Memory B cell (primary cell): ENCODE results near the gene SCAPER.

ENCODE experiments used
- ATAC-seq: fragments of 150-1000 bp; cut with Tn5 transposase; 2 replicates; pipeline ENCODE4 v1.10.0; 2021; ENCODE audit warnings: low read depth, mild to moderate bottlenecking, moderate library complexity
- DNase-seq, 2 donors: peaks; one replicate each; pipeline ENCODE4 v3.0.0; 2022; ENCODE audit warnings: low spot score in 2 of 2
- H3K27ac Mint-ChIP-seq: one replicate; pipeline ENCODE4 v1.8.0; 2022; ENCODE audit warnings: mild to moderate bottlenecking, moderate library complexity, mixed read lengths
- H3K27me3 Mint-ChIP-seq: one replicate; pipeline ENCODE4 v1.8.0; 2022; ENCODE audit warnings: mixed read lengths
- H3K36me3 Mint-ChIP-seq: one replicate; pipeline ENCODE4 v1.8.0; 2022; ENCODE audit warnings: mild to moderate bottlenecking, mixed read lengths
- H3K4me1 Mint-ChIP-seq: one replicate; pipeline ENCODE4 v1.8.0; 2022; ENCODE audit warnings: mixed read lengths
- H3K4me3 Mint-ChIP-seq: one replicate; pipeline ENCODE4 v1.8.0; 2022; ENCODE audit warnings: mild to moderate bottlenecking, moderate library complexity, mixed read lengths
- H3K9me3 Mint-ChIP-seq: one replicate; pipeline ENCODE4 v1.8.0; 2022; ENCODE audit warnings: mixed read lengths

The SCAPER gene

DNA sequence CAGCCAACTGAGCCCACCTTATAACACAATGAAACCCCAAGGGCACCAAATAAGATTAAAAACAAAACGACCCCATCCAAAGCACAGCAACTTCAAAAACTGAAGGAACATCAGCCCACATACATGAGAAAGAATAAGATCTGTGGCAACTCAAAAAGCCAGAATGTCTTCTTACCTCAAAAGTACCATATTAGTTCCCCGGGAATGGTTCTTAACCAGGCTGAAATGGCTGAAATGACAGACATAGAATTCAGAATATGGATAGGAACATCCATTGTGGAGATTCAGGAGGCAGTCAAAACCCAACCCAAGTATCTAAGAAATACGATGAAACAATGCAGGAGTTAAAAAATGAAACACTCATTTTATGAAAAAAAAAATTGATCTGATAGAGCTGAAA lies 222.3 kb downstream of the SCAPER start:
- H3K27me3 Mint-ChIP-seq: no peaks in the 10 kb centered on the region
- H3K4me1 Mint-ChIP-seq: no peaks in the 10 kb centered on the region
- peaks cover 20% of the 10 kb centered on the region for H3K36me3 Mint-ChIP-seq
- H3K9me3 Mint-ChIP-seq: peaks cover 8% of the 10 kb centered on the region
- H3K4me3 Mint-ChIP-seq: no peak overlapping the region
- no peak for ATAC-seq
- DNase-seq: no peak
- no peak overlapping the region for H3K27ac Mint-ChIP-seq

GRCh38 chr15:76682259-76682658 lies 222.9 kb downstream of the SCAPER start:
- H3K27ac Mint-ChIP-seq: no peak overlapping the region
- peaks cover 20% of the 10 kb centered on the region for H3K36me3 Mint-ChIP-seq
- no peak for ATAC-seq

GRCh38 chr15:76678766-76679165 lies 226.4 kb downstream of the SCAPER start:
- H3K4me3 Mint-ChIP-seq: no peak overlapping the region
- H3K27ac Mint-ChIP-seq: no peak overlapping the region
- H3K4me1 Mint-ChIP-seq: no peaks in the 10 kb centered on the region
- no peak for ATAC-seq
- H3K27me3 Mint-ChIP-seq: no peaks in the 10 kb centered on the region
- H3K36me3 Mint-ChIP-seq: peaks cover 17% of the 10 kb centered on the region
- peaks cover 6% of the 10 kb centered on the region for H3K9me3 Mint-ChIP-seq
- DNase-seq: no peak

More at GRCh38 chr15:76682259-76682658, 222.9 kb downstream of the SCAPER start:
- Mint-ChIP-seq H3K9me3 (peaks cover 8% of the 10 kb centered on the region), H3K27me3 (no peaks in the 10 kb centered on the region), H3K4me1 (no peaks in the 10 kb centered on the region), H3K4me3 (no peak overlapping the region)
- DNase-seq: no peak

- H3K4me1 Mint-ChIP-seq: no peaks in the 10 kb centered on the region
- H3K9me3 Mint-ChIP-seq: no peaks in the 10 kb centered on the region
- no peaks in the 10 kb centered on the region for H3K36me3 Mint-ChIP-seq
- ATAC-seq (no peak), DNase-seq (no peak)
- no peak overlapping the region for H3K4me3 Mint-ChIP-seq
- H3K27me3 Mint-ChIP-seq: no peaks in the 10 kb centered on the region
- H3K27ac Mint-ChIP-seq: no peak overlapping the region
These were observed 230.3 kb downstream of the SCAPER start for GRCh38 chr15:76674883-76675282.

GRCh38 chr15:76669521-76670207 lies 235.5 kb downstream of the SCAPER start:
- Mint-ChIP-seq H3K4me3 (no peak overlapping the region), H3K4me1 (no peaks in the 10 kb centered on the region), H3K9me3 (no peaks in the 10 kb centered on the region), H3K36me3 (peaks cover 10% of the 10 kb centered on the region), H3K27ac (no peak overlapping the region), H3K27me3 (no peaks in the 10 kb centered on the region)
- no peak for DNase-seq
- ATAC-seq: no peak

DNA sequence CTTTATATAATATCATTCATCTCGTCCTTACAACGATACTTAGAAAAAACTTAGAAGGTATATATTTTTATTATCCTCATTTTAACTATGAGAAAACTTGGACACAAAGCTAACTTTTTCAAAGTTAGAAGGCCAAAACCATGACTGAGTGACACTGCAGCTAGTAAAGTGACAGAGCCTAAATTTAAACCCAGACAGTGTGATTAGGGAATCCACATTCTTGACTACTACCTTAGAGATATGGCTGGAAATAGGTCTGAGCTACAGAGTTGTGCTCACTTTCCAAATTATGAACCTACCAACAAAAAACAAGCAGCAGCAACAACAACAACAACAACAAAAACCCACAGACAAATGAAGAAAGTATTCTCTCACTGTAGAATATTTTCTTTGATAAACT lies 236.2 kb downstream of the SCAPER start:
- no peak overlapping the region for H3K4me3 Mint-ChIP-seq

GRCh38 chr15:76667943-76668715 lies 237.0 kb downstream of the SCAPER start:
- ATAC-seq (no peak), DNase-seq (no peak)
- H3K4me1 Mint-ChIP-seq: peaks cover 4% of the 10 kb centered on the region
- peaks cover 15% of the 10 kb centered on the region for H3K36me3 Mint-ChIP-seq
- no peak overlapping the region for H3K27ac Mint-ChIP-seq
- no peaks in the 10 kb centered on the region for H3K9me3 Mint-ChIP-seq
- H3K27me3 Mint-ChIP-seq: no peaks in the 10 kb centered on the region
- no peak overlapping the region for H3K4me3 Mint-ChIP-seq

More for the DNA sequence above, 236.2 kb downstream of the SCAPER start:
- ATAC-seq (no peak), DNase-seq (no peak)
- Mint-ChIP-seq H3K27ac (no peak overlapping the region), H3K9me3 (no peaks in the 10 kb centered on the region), H3K36me3 (peaks cover 15% of the 10 kb centered on the region), H3K27me3 (no peaks in the 10 kb centered on the region), H3K4me1 (no peaks in the 10 kb centered on the region)

GRCh38 chr15:76664895-76665294 lies 240.2 kb downstream of the SCAPER start:
- ATAC-seq: no peak
- Mint-ChIP-seq H3K4me1 (peaks cover 4% of the 10 kb centered on the region), H3K36me3 (peaks cover 29% of the 10 kb centered on the region), H3K27ac (no peak overlapping the region), H3K4me3 (no peak overlapping the region), H3K27me3 (no peaks in the 10 kb centered on the region), H3K9me3 (peaks cover 2% of the 10 kb centered on the region)
- no peak for DNase-seq

- H3K27me3 Mint-ChIP-seq: no peaks in the 10 kb centered on the region
- no peak overlapping the region for H3K4me3 Mint-ChIP-seq
- DNase-seq (no peak), ATAC-seq (no peak)
- peaks cover 4% of the 10 kb centered on the region for H3K4me1 Mint-ChIP-seq
- peaks cover 33% of the 10 kb centered on the region for H3K36me3 Mint-ChIP-seq
- H3K27ac Mint-ChIP-seq: no peak overlapping the region
- peaks cover 2% of the 10 kb centered on the region for H3K9me3 Mint-ChIP-seq
These were observed 240.7 kb downstream of the SCAPER start for GRCh38 chr15:76664411-76664810.

- ATAC-seq (peak; percentile 53), DNase-seq (no peak)
- no peak overlapping the region for H3K27ac Mint-ChIP-seq
- H3K36me3 Mint-ChIP-seq: peaks cover 39% of the 10 kb centered on the region
- no peak overlapping the region for H3K4me3 Mint-ChIP-seq
- H3K9me3 Mint-ChIP-seq: peaks cover 2% of the 10 kb centered on the region
- no peaks in the 10 kb centered on the region for H3K27me3 Mint-ChIP-seq
- H3K4me1 Mint-ChIP-seq: peaks cover 4% of the 10 kb centered on the region
These were observed 241.6 kb downstream of the SCAPER start for GRCh38 chr15:76663529-76663928.

GRCh38 chr15:76648732-76649444 lies 256.3 kb downstream of the SCAPER start:
- Mint-ChIP-seq H3K36me3 (peaks cover 54% of the 10 kb centered on the region), H3K27ac (no peak overlapping the region), H3K4me1 (peaks cover 3% of the 10 kb centered on the region), H3K27me3 (no peaks in the 10 kb centered on the region), H3K4me3 (no peak overlapping the region), H3K9me3 (peaks cover 6% of the 10 kb centered on the region)
- ATAC-seq: no peak
- DNase-seq: no peak

DNA sequence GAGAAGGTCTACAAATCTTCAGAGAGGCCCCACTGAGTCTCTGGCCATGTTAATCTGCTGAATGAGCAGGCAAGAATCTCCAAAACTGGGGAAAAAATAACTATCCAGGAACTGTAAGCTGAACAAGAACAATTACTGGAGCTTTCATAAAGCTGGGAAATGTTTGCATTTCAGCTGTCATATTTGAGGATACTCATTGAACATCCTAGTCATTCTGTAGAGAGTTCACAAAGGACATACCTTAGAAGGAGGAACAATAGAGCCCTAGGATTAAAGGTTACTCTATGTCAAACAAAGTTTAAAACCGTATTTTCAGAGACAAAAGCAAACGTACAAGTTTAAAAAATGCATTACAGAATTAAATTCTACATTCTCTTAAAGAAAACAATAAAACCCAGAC lies 257.5 kb downstream of the SCAPER start:
- H3K36me3 Mint-ChIP-seq: peaks cover 48% of the 10 kb centered on the region
- H3K9me3 Mint-ChIP-seq: peaks cover 6% of the 10 kb centered on the region
- H3K27ac Mint-ChIP-seq: no peak overlapping the region
- DNase-seq (no peak), ATAC-seq (no peak)
- H3K4me1 Mint-ChIP-seq: no peaks in the 10 kb centered on the region
- no peak overlapping the region for H3K4me3 Mint-ChIP-seq
- H3K27me3 Mint-ChIP-seq: no peaks in the 10 kb centered on the region

- Mint-ChIP-seq H3K9me3 (peaks cover 6% of the 10 kb centered on the region), H3K36me3 (peaks cover 36% of the 10 kb centered on the region), H3K27me3 (no peaks in the 10 kb centered on the region), H3K4me3 (no peak overlapping the region), H3K4me1 (no peaks in the 10 kb centered on the region), H3K27ac (no peak overlapping the region)
- no peak for ATAC-seq
- DNase-seq: no peak
These were observed 260.5 kb downstream of the SCAPER start for GRCh38 chr15:76644646-76645045.

- no peak for ATAC-seq
- DNase-seq: no peak
- Mint-ChIP-seq H3K4me3 (no peak overlapping the region), H3K27ac (no peak overlapping the region), H3K4me1 (no peaks in the 10 kb centered on the region), H3K27me3 (no peaks in the 10 kb centered on the region), H3K9me3 (peaks cover 2% of the 10 kb centered on the region), H3K36me3 (peaks cover 27% of the 10 kb centered on the region)
These were observed 262.5 kb downstream of the SCAPER start for GRCh38 chr15:76642671-76643070.
